GM12873 (cell line): ENCODE data around the gene ETNK1.

Source experiments
- CTCF ChIP-seq: IDR thresholded peaks from 2 replicates; pipeline ENCODE4 v1.5.1; 2012; ENCODE audit warnings: low read depth, mild to moderate bottlenecking, moderate library complexity, low read length, control low read depth; ENCODE audit not compliant: insufficient read depth; ENCODE audit errors: missing control alignments

The ETNK1 gene

GRCh38 chr12:22624870-22625761 lies at the start of gene ETNK1:
Gene ETNK1, plus strand, starts transcription at chr12:22625171. Its CDS starts 260 bp downstream, at chr12:22625431.
- no peak for TF ChIP-seq CTCF

- TF ChIP-seq CTCF: no peak
Measured at GRCh38 chr12:22576065-22576464, 48.9 kb upstream of the ETNK1 start.

- TF ChIP-seq CTCF: no peak
Measured at GRCh38 chr12:22576473-22576872, 48.5 kb upstream of the ETNK1 start.

- no peak for TF ChIP-seq CTCF
Measured at GRCh38 chr12:22577667-22578066, 47.3 kb upstream of the ETNK1 start.

GRCh38 chr12:22578328-22578727 lies 46.6 kb upstream of the ETNK1 start:
- TF ChIP-seq CTCF: no peak

GRCh38 chr12:22588817-22589216 lies 36.2 kb upstream of the ETNK1 start:
- no peak for TF ChIP-seq CTCF

GRCh38 chr12:22593864-22594263 lies 31.1 kb upstream of the ETNK1 start:
- no peak for TF ChIP-seq CTCF
